Gastroesophageal sphincter (tissue), 3 donors: ENCODE data around the gene MTHFD1L.

Experiments used
- CTCF ChIP-seq, 4 experiments: fragments of 200-600 bp in 2 of 4; fragments of 450-650 bp in 2 of 4; sonication (generic) in 1 of 4; IDR thresholded peaks; one replicate each; pipeline ENCODE4 v1.5.1; 2017 to 2019; ENCODE audit warnings: antibody characterized with exemption in 4 of 4, mild to moderate bottlenecking in 2 of 4, moderate library complexity in 2 of 4
- EP300 ChIP-seq: sonication (generic); formaldehyde crosslinking; IDR thresholded peaks from one replicate; pipeline ENCODE4 v1.6.1; 2017; ENCODE audit warnings: antibody characterized with exemption, mild to moderate bottlenecking
- POLR2A ChIP-seq, 2 donors: fragments of 450-650 bp; IDR thresholded peaks; one replicate each; pipeline ENCODE4 v1.6.1; 2017; ENCODE audit warnings: antibody characterized with exemption in 2 of 2, mild to moderate bottlenecking in 2 of 2, moderate library complexity in 1 of 2
- POLR2AphosphoS5 ChIP-seq: sonication (generic); formaldehyde crosslinking; IDR thresholded peaks from one replicate; pipeline ENCODE4 v1.6.1; 2017; ENCODE audit warnings: antibody characterized with exemption

- TF ChIP-seq CTCF (IDR thresholded peaks at IDR 0.05) (no peak), EP300 (no peak), POLR2A (IDR thresholded peaks at IDR 0.05) (no peak), POLR2AphosphoS5 (no peak)
Measured at GRCh38 chr6:150925976-150926375, 60.5 kb downstream of the MTHFD1L start.
